NOMO-1 treated with DMSO at 0.1 percent for 48 hours (cell line): ENCODE results near the gene EMD.

Experiments used
- DNase-seq: peaks from one replicate; lab custom pipeline; 2025; ENCODE audit not compliant: unreplicated experiment; lab: John Stamatoyannopoulos, UW

EMD gene

GRCh38 chrX:154355094-154355775, 23.9 kb upstream of the EMD start:
- DNase-seq = no peak

GRCh38 chrX:154355776-154356140, 23.3 kb upstream of the EMD start:
- DNase-seq = no peak

GRCh38 chrX:154356596-154356995, 22.5 kb upstream of the EMD start:
- no peak for DNase-seq

- DNase-seq = no peak
Observed at GRCh38 chrX:154357205-154357604, 21.9 kb upstream of the EMD start.

- DNase-seq = no peak
Observed at GRCh38 chrX:154358011-154358410, 21.1 kb upstream of the EMD start.

- no peak for DNase-seq
Observed at GRCh38 chrX:154358829-154359228, 20.3 kb upstream of the EMD start.

- DNase-seq = no peak
Observed at GRCh38 chrX:154359362-154360154, 19.5 kb upstream of the EMD start.

GRCh38 chrX:154360155-154360713, 18.9 kb upstream of the EMD start:
- no peak for DNase-seq

- DNase-seq = no peak
Observed at GRCh38 chrX:154362085-154362742, 16.9 kb upstream of the EMD start.

GRCh38 chrX:154363706-154364439, 15.2 kb upstream of the EMD start:
- no peak for DNase-seq

GRCh38 chrX:154365052-154365600, 14.0 kb upstream of the EMD start:
- DNase-seq = no peak

- DNase-seq = no peak
Observed at GRCh38 chrX:154365997-154366665, 13.0 kb upstream of the EMD start.

- DNase-seq = no peak
Observed at GRCh38 chrX:154366666-154367055, 12.4 kb upstream of the EMD start.

GRCh38 chrX:154367474-154368308, 11.4 kb upstream of the EMD start:
- DNase-seq = no peak

GRCh38 chrX:154368630-154369448, 10.3 kb upstream of the EMD start:
- peak; percentile 87 for DNase-seq

- peak; percentile 20 for DNase-seq
Observed at GRCh38 chrX:154369449-154370299, 9.4 kb upstream of the EMD start.

- DNase-seq = no peak
Observed at GRCh38 chrX:154370300-154371016, 8.6 kb upstream of the EMD start.
